Breast epithelium (tissue), 4 donors: ENCODE results near the gene ATP6V1A. TPM values are rescaled to one million over a fixed set of nuclear protein-coding genes. Genes with fewer than 3 reads are reported as not detected.

ENCODE experiments used
- DNase-seq, 2 donors: peaks; one replicate each; pipeline ENCODE4 v3.0.0-alpha.2; 2019; ENCODE audit warnings: low spot score in 2 of 2
- H3K27ac ChIP-seq, 2 donors: fragments of 200-600 bp; sonication (generic) in 1 of 2; one replicate each; pipeline ENCODE4 v1.5.1; 2016 to 2019; ENCODE audit warnings: mild to moderate bottlenecking in 1 of 2
- H3K27me3 ChIP-seq, 2 donors: fragments of 200-600 bp; sonication (generic) in 1 of 2; one replicate each; pipeline versions ENCODE4 v1.5.1 to v1.6.0; 2017 to 2019; ENCODE audit warnings: control low read depth in 1 of 2, mild to moderate bottlenecking in 1 of 2
- H3K36me3 ChIP-seq: fragments of 200-600 bp; one replicate; pipeline ENCODE4 v1.5.1; 2019
- H3K4me1 ChIP-seq, 2 donors: fragments of 200-600 bp; sonication (generic); one replicate each; pipeline ENCODE4 v1.5.1; 2016 to 2019; ENCODE audit warnings: control low read depth in 1 of 2
- H3K4me3 ChIP-seq, 3 donors: fragments of 200-600 bp; sonication (generic); 1 replicate in 2 of 3; 2 replicates in 1 of 3; pipeline ENCODE4 v1.5.1; 2016 to 2019; ENCODE audit warnings: mild to moderate bottlenecking in 3 of 3, moderate library complexity in 2 of 3
- H3K9me3 ChIP-seq, 2 donors: fragments of 200-600 bp; sonication (generic) in 1 of 2; one replicate each; pipeline ENCODE4 v1.5.1; 2016 to 2019; ENCODE audit warnings: control low read depth in 1 of 2
- CTCF ChIP-seq, 3 donors: fragments of 450-650 bp; IDR thresholded peaks; one replicate each; pipeline ENCODE4 v1.5.1; 2016 to 2017; ENCODE audit warnings: antibody characterized with exemption in 3 of 3, mild to moderate bottlenecking in 3 of 3, moderate library complexity in 3 of 3
- POLR2A ChIP-seq: fragments of 450-650 bp; IDR thresholded peaks from one replicate; pipeline ENCODE4 v1.6.1; 2016; ENCODE audit warnings: antibody characterized with exemption, mild to moderate bottlenecking, moderate library complexity
- POLR2AphosphoS5 ChIP-seq, 3 donors: sonication (generic); formaldehyde crosslinking; IDR thresholded peaks; one replicate each; pipeline ENCODE4 v1.6.1; 2017; ENCODE audit warnings: antibody characterized with exemption in 3 of 3
- intact Hi-C: fragments of 100-400 bp; cut with DNase I; formaldehyde crosslinking; loops from one replicate; pipeline ENCODE4 v1.15.1; 2023; ENCODE audit warnings: low total_unique reads
- total RNA-seq, 3 donors: library from RNA; depleted of rRNA; stranded (reverse); fragments of >200 nt; gene quantifications; one replicate each; pipeline ENCODE4 v1.1.0, GENCODE V29; 2016

Gene ATP6V1A
- total RNA-seq, 3 donors from 2014 or later = 44.6 to 68.5 (median 48.6) TPM

DNA sequence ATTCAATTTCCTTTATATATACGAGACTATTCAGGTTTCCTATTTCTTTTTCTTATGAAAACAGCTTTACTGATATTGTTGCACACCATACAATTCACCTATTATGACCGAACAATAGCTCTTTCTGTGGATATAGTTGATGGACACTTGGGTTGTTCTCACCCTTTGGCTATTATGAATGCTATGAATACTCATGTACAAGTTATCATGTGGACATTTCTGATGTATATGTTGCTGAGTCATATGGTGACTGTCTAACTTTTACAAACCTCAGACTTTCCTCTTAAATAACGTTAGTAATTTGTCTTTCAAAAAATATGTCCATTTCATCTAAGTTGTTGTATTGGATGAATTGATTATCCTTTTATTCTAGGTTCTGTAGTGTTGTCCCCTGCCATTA, 34.7 kb upstream of the ATP6V1A start:
- Histone ChIP-seq H3K9me3 (no peaks in the 10 kb centered on the region), H3K4me3 (no peak overlapping the region), H3K27ac (no peak overlapping the region), H3K27me3 (no peaks in the 10 kb centered on the region), H3K4me1 (no peaks in the 10 kb centered on the region), H3K36me3 (no peaks in the 10 kb centered on the region)
- intact Hi-C loops = no loop called here
- no peak for TF ChIP-seq POLR2A
- no peak for TF ChIP-seq CTCF (IDR thresholded peaks at IDR 0.05)
- TF ChIP-seq POLR2AphosphoS5 (IDR thresholded peaks at IDR 0.05) = no peak
- DNase-seq = no peak

- no peak for TF ChIP-seq POLR2AphosphoS5 (IDR thresholded peaks at IDR 0.05)
- TF ChIP-seq CTCF (IDR thresholded peaks at IDR 0.05) = no peak
- TF ChIP-seq POLR2A = no peak
- Histone ChIP-seq H3K4me1 (no peaks in the 10 kb centered on the region), H3K27ac (no peak overlapping the region), H3K9me3 (no peaks in the 10 kb centered on the region), H3K27me3 (no peaks in the 10 kb centered on the region), H3K4me3 (no peak overlapping the region), H3K36me3 (no peaks in the 10 kb centered on the region)
- intact Hi-C loops = no loop called here
- DNase-seq = no peak
Observed at GRCh38 chr3:113714702-113715101, 32.1 kb upstream of the ATP6V1A start.

DNA sequence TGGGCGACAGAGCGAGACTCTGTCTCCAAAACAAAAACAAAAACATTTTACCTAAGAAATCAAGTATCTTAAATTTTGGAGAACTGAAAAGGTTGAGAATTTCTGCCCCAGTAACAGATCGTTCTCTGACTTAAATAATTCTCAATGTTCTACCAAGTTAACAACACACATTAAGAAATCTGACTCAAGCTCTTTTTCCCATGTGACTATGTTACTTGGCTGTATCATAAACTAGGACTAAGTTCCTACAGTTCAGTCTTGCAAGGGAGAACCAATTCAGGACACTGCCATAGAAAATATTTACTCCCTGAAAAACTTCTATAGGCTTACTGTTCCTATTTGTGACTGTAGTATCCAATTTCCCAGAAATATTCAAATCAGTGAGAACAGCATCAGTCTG, 29.5 kb upstream of the ATP6V1A start:
- H3K4me3 ChIP-seq = no peak overlapping the region
- intact Hi-C loops = no loop called here
- H3K4me1 ChIP-seq = no peaks in the 10 kb centered on the region
- peaks cover 6% of the 10 kb centered on the region for H3K36me3 ChIP-seq
- no peaks in the 10 kb centered on the region for H3K9me3 ChIP-seq
- TF ChIP-seq POLR2AphosphoS5 (IDR thresholded peaks at IDR 0.05) (no peak), CTCF (IDR thresholded peaks at IDR 0.05) (no peak), POLR2A (no peak)
- no peak for DNase-seq
- no peak overlapping the region for H3K27ac ChIP-seq
- H3K27me3 ChIP-seq = no peaks in the 10 kb centered on the region

- H3K4me3 ChIP-seq = no peak overlapping the region
- H3K27ac ChIP-seq = no peak overlapping the region
- peaks cover 6% of the 10 kb centered on the region for H3K36me3 ChIP-seq
- intact Hi-C loops = no loop called here
- TF ChIP-seq POLR2AphosphoS5 (IDR thresholded peaks at IDR 0.05) (no peak), CTCF (IDR thresholded peaks at IDR 0.05) (no peak), POLR2A (no peak)
- no peaks in the 10 kb centered on the region for H3K4me1 ChIP-seq
- no peaks in the 10 kb centered on the region for H3K9me3 ChIP-seq
- DNase-seq = no peak
- H3K27me3 ChIP-seq = no peaks in the 10 kb centered on the region
Observed at GRCh38 chr3:113717818-113718217, 29.0 kb upstream of the ATP6V1A start.

GRCh38 chr3:113719294-113719693, 27.5 kb upstream of the ATP6V1A start:
- no peak for TF ChIP-seq POLR2AphosphoS5 (IDR thresholded peaks at IDR 0.05)
- TF ChIP-seq POLR2A = no peak
- no peak for TF ChIP-seq CTCF (IDR thresholded peaks at IDR 0.05)
- no peak for DNase-seq
- intact Hi-C loops = no loop called here
- no peak overlapping the region for H3K27ac ChIP-seq
- no peaks in the 10 kb centered on the region for H3K27me3 ChIP-seq
- H3K36me3 ChIP-seq = peaks cover 6% of the 10 kb centered on the region
- H3K4me1 ChIP-seq = no peaks in the 10 kb centered on the region
- no peak overlapping the region for H3K4me3 ChIP-seq
- H3K9me3 ChIP-seq = no peaks in the 10 kb centered on the region
